CD14-positive monocyte (primary cell): ENCODE data around the gene PPP1R2C. TPM values are rescaled to one million over a fixed set of nuclear protein-coding genes. Genes with fewer than 3 reads are reported as not detected.

Experiments used
- DNase-seq, 3 donors: peaks; one replicate each; pipeline ENCODE4 v3.0.0-alpha.2; 2011 to 2022
- H2AFZ ChIP-seq: 2 replicates; pipeline ENCODE4 v1.6.0; 2012; ENCODE audit warnings: mild to moderate bottlenecking, low read depth, low read length, inconsistent platforms; ENCODE audit not compliant: insufficient read depth, poor library complexity, severe bottlenecking
- H3K27ac ChIP-seq, 2 donors: 1 replicate in 1 of 2; 2 replicates in 1 of 2; pipeline ENCODE4 v1.5.1; 2012 to 2013; ENCODE audit warnings: low read length in 2 of 2, control low read depth in 1 of 2, inconsistent platforms in 1 of 2, low read depth in 1 of 2, mild to moderate bottlenecking in 1 of 2
- H3K27me3 ChIP-seq, 2 donors: one replicate each; pipeline versions ENCODE4 v1.6.0 to v1.6.1; 2011 to 2013; ENCODE audit warnings: low read length in 2 of 2; ENCODE audit not compliant: control insufficient read depth in 2 of 2, insufficient read depth in 2 of 2
- H3K36me3 ChIP-seq, 2 donors: replicated peaks in 1 of 2; 1 replicate in 1 of 2; 2 replicates in 1 of 2; pipeline versions ENCODE4 v1.5.1 to v1.6.1; 2012 to 2013; ENCODE audit warnings: low read length in 2 of 2, control low read depth in 1 of 2, inconsistent platforms in 1 of 2, mild to moderate bottlenecking in 1 of 2; ENCODE audit not compliant: insufficient read depth in 2 of 2, control insufficient read depth in 1 of 2
- H3K4me1 ChIP-seq, 2 donors: 1 replicate in 1 of 2; 2 replicates in 1 of 2; pipeline versions ENCODE4 v1.5.1 to v1.6.1; 2012 to 2013; ENCODE audit warnings: low read length in 2 of 2, control low read depth in 1 of 2, inconsistent platforms in 1 of 2, mild to moderate bottlenecking in 1 of 2, moderate library complexity in 1 of 2; ENCODE audit not compliant: insufficient read depth in 2 of 2, control insufficient read depth in 1 of 2
- H3K4me2 ChIP-seq: replicated peaks from 2 replicates; pipeline ENCODE3; 2012; ENCODE audit warnings: low read length, moderate library complexity, mild to moderate bottlenecking; ENCODE audit not compliant: poor library complexity, severe bottlenecking; ENCODE audit errors: extremely low read depth
- H3K4me3 ChIP-seq, 3 experiments: fragments of 200-600 bp in 1 of 3; sonication (generic) in 1 of 3; replicated peaks in 1 of 3; 1 replicate in 2 of 3; 2 replicates in 1 of 3; pipeline ENCODE4 v1.5.1; 2011 to 2013; ENCODE audit warnings: low read length in 3 of 3, mild to moderate bottlenecking in 3 of 3, control low read depth in 2 of 3, low read depth in 2 of 3, inconsistent platforms in 1 of 3, moderate library complexity in 1 of 3
- H3K79me2 ChIP-seq: 2 replicates; pipeline ENCODE4 v1.6.0; 2012; ENCODE audit warnings: mild to moderate bottlenecking, control low read depth, inconsistent platforms, low read length, moderate library complexity; ENCODE audit not compliant: insufficient read depth
- H3K9ac ChIP-seq: 2 replicates; pipeline ENCODE4 v1.6.0; 2017; ENCODE audit warnings: low read length, mild to moderate bottlenecking; ENCODE audit not compliant: insufficient read depth, poor library complexity, severe bottlenecking
- H3K9me3 ChIP-seq, 2 donors: replicated peaks in 1 of 2; 1 replicate in 1 of 2; 2 replicates in 1 of 2; pipeline versions ENCODE4 v1.5.1 to v1.6.1; 2012 to 2013; ENCODE audit warnings: low read length in 2 of 2, control low read depth in 1 of 2; ENCODE audit not compliant: control insufficient read depth in 1 of 2, insufficient read depth in 1 of 2
- H4K20me1 ChIP-seq: 2 replicates; pipeline ENCODE4 v1.6.0; 2012; ENCODE audit warnings: mild to moderate bottlenecking, low read length, control low read depth, moderate library complexity; ENCODE audit not compliant: insufficient read depth
- H3K27ac Mint-ChIP-seq, 7 donors: one replicate each; pipeline ENCODE4 v1.8.0; 2020; ENCODE audit warnings: mild to moderate bottlenecking in 7 of 7, mixed read lengths in 7 of 7, moderate library complexity in 6 of 7, inconsistent platforms in 2 of 7
- H3K27me3 Mint-ChIP-seq, 3 donors: one replicate each; pipeline ENCODE4 v1.8.0; 2021 to 2022; ENCODE audit warnings: low read depth in 3 of 3, mild to moderate bottlenecking in 3 of 3, mixed read lengths in 3 of 3, moderate library complexity in 3 of 3, inconsistent platforms in 1 of 3
- H3K36me3 Mint-ChIP-seq, 2 donors: one replicate each; pipeline ENCODE4 v1.8.0; 2020; ENCODE audit warnings: mixed read lengths in 2 of 2, inconsistent platforms in 1 of 2, mild to moderate bottlenecking in 1 of 2
- H3K4me1 Mint-ChIP-seq: one replicate; pipeline ENCODE4 v1.8.0; 2020; ENCODE audit warnings: mild to moderate bottlenecking, mixed read lengths
- H3K4me3 Mint-ChIP-seq, 2 donors: one replicate each; pipeline ENCODE4 v1.8.0; 2020; ENCODE audit warnings: mild to moderate bottlenecking in 2 of 2, mixed read lengths in 2 of 2, moderate library complexity in 1 of 2
- H3K9me3 Mint-ChIP-seq, 7 donors: one replicate each; pipeline ENCODE4 v1.8.0; 2020 to 2022; ENCODE audit warnings: mixed read lengths in 7 of 7, mild to moderate bottlenecking in 6 of 7, moderate library complexity in 6 of 7, inconsistent platforms in 2 of 7
- WGBS: methylation state at CpG from one replicate; pipeline ENCODE4 v1.1.5; 2013; ENCODE audit warnings: missing lambda C conversion rate; ENCODE audit not compliant: insufficient coverage; 5-methylcytosine and 5-hydroxymethylcytosine counted together
- intact Hi-C, 2 donors: fragments of 100-400 bp; cut with micrococcal nuclease; formaldehyde crosslinking; loops; one replicate each; pipeline versions ENCODE4 v1.15.0 to v1.15.1; 2023
- polyA plus RNA-seq, 3 donors: library from polyadenylated mRNA; depleted of rRNA in 1 of 3; unstranded in 2 of 3; stranded (reverse) in 1 of 3; fragments of 300-500 nt in 2 of 3; fragments of >200 nt in 1 of 3; fragmentation: Illumina TruSeq in 2 of 3; gene quantifications; 1 replicate in 2 of 3; 2 replicates in 1 of 3; pipeline ENCODE4 v1.2.3, GENCODE V29; 2012 to 2021
- TF ChIP-seq, protein P1 (sequence below): fragments of 200-600 bp; IDR thresholded peaks from one replicate; pipeline ENCODE4 v1.8.0; 2022; ENCODE audit warnings: antibody characterized with exemption, mild to moderate bottlenecking

PPP1R2C gene
- polyA plus RNA-seq, 3 donors: not detected

DNA sequence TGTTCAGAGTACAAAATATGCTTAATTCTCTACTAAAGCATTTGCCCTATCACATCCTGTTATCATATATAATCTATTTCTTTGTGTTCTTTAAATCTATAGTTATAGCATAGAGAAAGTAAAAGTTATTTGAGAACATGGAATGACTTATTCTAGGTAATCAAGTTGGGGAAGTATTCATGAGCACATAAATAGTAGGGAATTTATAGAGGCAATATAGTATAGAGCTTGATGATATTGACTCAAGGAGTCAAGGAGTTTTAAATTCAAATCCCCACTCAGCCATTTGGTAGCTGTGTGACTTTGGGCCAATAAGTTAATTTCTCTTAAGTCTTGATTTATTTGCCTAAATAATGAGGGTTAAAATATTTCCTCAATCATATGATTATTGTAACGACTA is 37.5 kb downstream of the PPP1R2C start:
- Mint-ChIP-seq H3K36me3 (no peaks in the 10 kb centered on the region), H3K27me3 (peaks cover 0 to 2% (median 0%) of the 10 kb centered on the region in 3 donors), H3K27ac (no peak overlapping the region), H3K4me1 (peaks cover 9% of the 10 kb centered on the region), H3K4me3 (no peak overlapping the region), H3K9me3 (peaks cover 0 to 3% (median 0%) of the 10 kb centered on the region in 7 donors)
- Histone ChIP-seq H3K27me3 (no peaks in the 10 kb centered on the region), H3K4me1 (peaks cover 0 to 5% of the 10 kb centered on the region in 2 donors), H3K4me3 (no peak overlapping the region), H3K9ac (no peak overlapping the region), H4K20me1 (no peaks in the 10 kb centered on the region), H3K27ac (no peak overlapping the region), H2AFZ (no peak overlapping the region), H3K9me3 (no peaks in the 10 kb centered on the region), H3K79me2 (no peaks in the 10 kb centered on the region), H3K4me2 (no peak overlapping the region), H3K36me3 (no peaks in the 10 kb centered on the region)
- no peak for DNase-seq
- TF ChIP-seq, protein P1, sequence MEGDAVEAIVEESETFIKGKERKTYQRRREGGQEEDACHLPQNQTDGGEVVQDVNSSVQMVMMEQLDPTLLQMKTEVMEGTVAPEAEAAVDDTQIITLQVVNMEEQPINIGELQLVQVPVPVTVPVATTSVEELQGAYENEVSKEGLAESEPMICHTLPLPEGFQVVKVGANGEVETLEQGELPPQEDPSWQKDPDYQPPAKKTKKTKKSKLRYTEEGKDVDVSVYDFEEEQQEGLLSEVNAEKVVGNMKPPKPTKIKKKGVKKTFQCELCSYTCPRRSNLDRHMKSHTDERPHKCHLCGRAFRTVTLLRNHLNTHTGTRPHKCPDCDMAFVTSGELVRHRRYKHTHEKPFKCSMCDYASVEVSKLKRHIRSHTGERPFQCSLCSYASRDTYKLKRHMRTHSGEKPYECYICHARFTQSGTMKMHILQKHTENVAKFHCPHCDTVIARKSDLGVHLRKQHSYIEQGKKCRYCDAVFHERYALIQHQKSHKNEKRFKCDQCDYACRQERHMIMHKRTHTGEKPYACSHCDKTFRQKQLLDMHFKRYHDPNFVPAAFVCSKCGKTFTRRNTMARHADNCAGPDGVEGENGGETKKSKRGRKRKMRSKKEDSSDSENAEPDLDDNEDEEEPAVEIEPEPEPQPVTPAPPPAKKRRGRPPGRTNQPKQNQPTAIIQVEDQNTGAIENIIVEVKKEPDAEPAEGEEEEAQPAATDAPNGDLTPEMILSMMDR: no peak
- intact Hi-C loops: no loop called here
- no CpG with 5 or more reads among the region's 1 CpG for WGBS

DNA sequence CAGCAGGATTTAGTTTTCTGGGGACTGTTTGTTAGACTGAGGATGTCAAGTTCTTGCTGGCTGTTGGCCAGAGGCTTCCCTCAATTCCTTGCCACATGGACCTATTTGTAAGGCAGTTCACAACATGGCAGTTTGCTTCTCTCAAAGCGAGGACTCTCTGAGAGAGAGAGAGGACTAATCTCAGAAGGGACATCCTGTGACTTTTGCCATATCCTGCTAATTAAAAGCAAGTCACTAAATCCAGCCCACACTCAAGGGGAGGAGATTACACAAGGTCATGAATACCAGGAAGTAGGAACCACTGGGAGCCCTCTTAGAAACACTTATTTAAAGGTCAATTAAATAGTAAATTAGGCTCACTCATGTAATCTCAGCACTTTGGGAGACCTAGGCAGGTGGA is 38.2 kb downstream of the PPP1R2C start:
- Histone ChIP-seq H3K9me3 (no peaks in the 10 kb centered on the region), H3K27me3 (no peaks in the 10 kb centered on the region), H4K20me1 (no peaks in the 10 kb centered on the region), H2AFZ (peak overlapping the region; percentile 20), H3K36me3 (no peaks in the 10 kb centered on the region), H3K4me2 (no peak overlapping the region), H3K79me2 (no peaks in the 10 kb centered on the region), H3K4me3 (no peak overlapping the region), H3K27ac (no peak overlapping the region), H3K9ac (no peak overlapping the region), H3K4me1 (peaks cover 0 to 5% of the 10 kb centered on the region in 2 donors)
- Mint-ChIP-seq H3K4me1 (peaks cover 9% of the 10 kb centered on the region), H3K27ac (peak overlapping the region; percentile 50 to 90 (median 83)), H3K36me3 (no peaks in the 10 kb centered on the region), H3K4me3 (peak overlapping the region in 1 of 2 donors; percentile 37), H3K27me3 (peaks cover 0 to 2% (median 0%) of the 10 kb centered on the region in 3 donors), H3K9me3 (peaks cover 0 to 3% (median 0%) of the 10 kb centered on the region in 7 donors)
- WGBS: no CpG with 5 or more reads among the region's 1 CpG
- DNase-seq: peak in 1 of 3 donors; percentile 6
- TF ChIP-seq, protein P1: no peak
- intact Hi-C loops: no loop called here
